Activated T-helper 2 cell treated with anti-CD3 and anti-CD28 coated beads, Interferon-gamma antibody, Interleukin-2, Interleukin-4, amounts not matched to agents 10 μg/mL and 5 μg/mL and 100 μg/mL, durations not matched to agents 14 hours and 24 hours and 36 hours (primary cell): Measurements from ENCODE around the gene ARHGAP10. TPM values are rescaled to one million over a fixed set of nuclear protein-coding genes. Genes with fewer than 3 reads are reported as not detected.

ENCODE experiments used
- DNase-seq: peaks from one replicate; pipeline ENCODE4 v3.0.0; 2021; ENCODE audit warnings: low spot score
- H3K27ac Mint-ChIP-seq: one replicate; pipeline ENCODE4 v1.8.0; 2021; ENCODE audit warnings: mixed read lengths
- H3K27me3 Mint-ChIP-seq: one replicate; pipeline ENCODE4 v1.8.0; 2021; ENCODE audit warnings: low read depth, mixed read lengths
- H3K36me3 Mint-ChIP-seq: one replicate; pipeline ENCODE4 v1.8.0; 2021; ENCODE audit warnings: low read depth, mixed read lengths
- H3K4me1 Mint-ChIP-seq: one replicate; pipeline ENCODE4 v1.8.0; 2021; ENCODE audit warnings: low read depth, mixed read lengths
- H3K4me3 Mint-ChIP-seq: one replicate; pipeline ENCODE4 v1.8.0; 2021; ENCODE audit warnings: low read depth, mild to moderate bottlenecking, moderate library complexity, mixed read lengths
- H3K9me3 Mint-ChIP-seq: one replicate; pipeline ENCODE4 v1.8.0; 2021; ENCODE audit warnings: mixed read lengths
- intact Hi-C: fragments of 100-400 bp; cut with micrococcal nuclease; formaldehyde crosslinking; loops from one replicate; pipeline ENCODE4 v1.15.1; 2023
- total RNA-seq: library from RNA; stranded (reverse); gene quantifications from 2 replicates; pipeline ENCODE4 v1.2.3, GENCODE V29; 2022

ARHGAP10 gene
- total RNA-seq, 1 donor from 2014 or later = 18.5 TPM

- Mint-ChIP-seq H3K4me1 (no peaks in the 10 kb centered on the region), H3K36me3 (no peaks in the 10 kb centered on the region), H3K4me3 (no peak overlapping the region), H3K27ac (no peak overlapping the region), H3K9me3 (no peaks in the 10 kb centered on the region), H3K27me3 (no peaks in the 10 kb centered on the region)
- no peak for DNase-seq
- intact Hi-C loops = no loop called here
These were observed 369.9 kb downstream of the ARHGAP10 start for GRCh38 chr4:148101790-148102189.

- no peaks in the 10 kb centered on the region for H3K9me3 Mint-ChIP-seq
- no peaks in the 10 kb centered on the region for H3K27me3 Mint-ChIP-seq
- H3K4me3 Mint-ChIP-seq = no peak overlapping the region
- intact Hi-C loops = no loop called here
- DNase-seq = no peak
- no peaks in the 10 kb centered on the region for H3K4me1 Mint-ChIP-seq
- H3K36me3 Mint-ChIP-seq = no peaks in the 10 kb centered on the region
- H3K27ac Mint-ChIP-seq = no peak overlapping the region
These were observed 371.9 kb downstream of the ARHGAP10 start for GRCh38 chr4:148103597-148104355.

GRCh38 chr4:148108766-148109165, 376.9 kb downstream of the ARHGAP10 start:
- Mint-ChIP-seq H3K27ac (no peak overlapping the region), H3K9me3 (no peaks in the 10 kb centered on the region), H3K27me3 (no peaks in the 10 kb centered on the region), H3K4me3 (no peak overlapping the region), H3K4me1 (peaks cover 5% of the 10 kb centered on the region), H3K36me3 (no peaks in the 10 kb centered on the region)
- intact Hi-C loops = no loop called here
- DNase-seq = no peak

- intact Hi-C loops = no loop called here
- Mint-ChIP-seq H3K36me3 (no peaks in the 10 kb centered on the region), H3K4me3 (no peak overlapping the region), H3K27ac (no peak overlapping the region), H3K9me3 (no peaks in the 10 kb centered on the region), H3K27me3 (no peaks in the 10 kb centered on the region), H3K4me1 (peaks cover 5% of the 10 kb centered on the region)
- no peak for DNase-seq
These were observed 377.3 kb downstream of the ARHGAP10 start for GRCh38 chr4:148109216-148109615.

- no peaks in the 10 kb centered on the region for H3K27me3 Mint-ChIP-seq
- peaks cover 5% of the 10 kb centered on the region for H3K4me1 Mint-ChIP-seq
- no peak for DNase-seq
- H3K9me3 Mint-ChIP-seq = no peaks in the 10 kb centered on the region
- intact Hi-C loops = no loop called here
- no peak overlapping the region for H3K27ac Mint-ChIP-seq
- no peaks in the 10 kb centered on the region for H3K36me3 Mint-ChIP-seq
- no peak overlapping the region for H3K4me3 Mint-ChIP-seq
These were observed 378.3 kb downstream of the ARHGAP10 start for GRCh38 chr4:148110169-148110568.

GRCh38 chr4:148112231-148112982, 380.5 kb downstream of the ARHGAP10 start:
- intact Hi-C loops = no loop called here
- Mint-ChIP-seq H3K4me1 (peaks cover 5% of the 10 kb centered on the region), H3K9me3 (no peaks in the 10 kb centered on the region), H3K27ac (no peak overlapping the region), H3K36me3 (no peaks in the 10 kb centered on the region), H3K4me3 (no peak overlapping the region), H3K27me3 (no peaks in the 10 kb centered on the region)
- no peak for DNase-seq

GRCh38 chr4:148114436-148114835, 382.5 kb downstream of the ARHGAP10 start:
- Mint-ChIP-seq H3K4me1 (peaks cover 5% of the 10 kb centered on the region), H3K27me3 (no peaks in the 10 kb centered on the region), H3K4me3 (no peak overlapping the region), H3K9me3 (no peaks in the 10 kb centered on the region), H3K27ac (no peak overlapping the region), H3K36me3 (no peaks in the 10 kb centered on the region)
- intact Hi-C loops = no loop called here
- no peak for DNase-seq

GRCh38 chr4:148116264-148116663, 384.4 kb downstream of the ARHGAP10 start:
- intact Hi-C loops = no loop called here
- H3K36me3 Mint-ChIP-seq = no peaks in the 10 kb centered on the region
- H3K4me1 Mint-ChIP-seq = peaks cover 5% of the 10 kb centered on the region
- H3K4me3 Mint-ChIP-seq = no peak overlapping the region
- H3K9me3 Mint-ChIP-seq = no peaks in the 10 kb centered on the region
- H3K27ac Mint-ChIP-seq = no peak overlapping the region
- no peak for DNase-seq
- no peaks in the 10 kb centered on the region for H3K27me3 Mint-ChIP-seq

GRCh38 chr4:148116969-148117368, 385.1 kb downstream of the ARHGAP10 start:
- H3K9me3 Mint-ChIP-seq = no peaks in the 10 kb centered on the region
- H3K4me1 Mint-ChIP-seq = peaks cover 5% of the 10 kb centered on the region
- no peak overlapping the region for H3K4me3 Mint-ChIP-seq
- H3K27me3 Mint-ChIP-seq = no peaks in the 10 kb centered on the region
- no peak for DNase-seq
- intact Hi-C loops = no loop called here
- no peak overlapping the region for H3K27ac Mint-ChIP-seq
- no peaks in the 10 kb centered on the region for H3K36me3 Mint-ChIP-seq

- H3K36me3 Mint-ChIP-seq = no peaks in the 10 kb centered on the region
- intact Hi-C loops = no loop called here
- no peak overlapping the region for H3K27ac Mint-ChIP-seq
These were observed 386.3 kb downstream of the ARHGAP10 start for GRCh38 chr4:148118179-148118578.

GRCh38 chr4:148118633-148119032, 386.7 kb downstream of the ARHGAP10 start:
- no peak overlapping the region for H3K4me3 Mint-ChIP-seq
- no peak for DNase-seq
- H3K4me1 Mint-ChIP-seq = no peaks in the 10 kb centered on the region
- H3K9me3 Mint-ChIP-seq = peaks cover 15% of the 10 kb centered on the region
- H3K36me3 Mint-ChIP-seq = no peaks in the 10 kb centered on the region
- intact Hi-C loops = no loop called here
- H3K27ac Mint-ChIP-seq = no peak overlapping the region
- no peaks in the 10 kb centered on the region for H3K27me3 Mint-ChIP-seq

More at GRCh38 chr4:148118179-148118578, 386.3 kb downstream of the ARHGAP10 start:
- Mint-ChIP-seq H3K9me3 (peaks cover 10% of the 10 kb centered on the region), H3K4me1 (no peaks in the 10 kb centered on the region), H3K4me3 (no peak overlapping the region), H3K27me3 (no peaks in the 10 kb centered on the region)
- no peak for DNase-seq

- Mint-ChIP-seq H3K9me3 (peaks cover 22% of the 10 kb centered on the region), H3K27ac (no peak overlapping the region), H3K27me3 (no peaks in the 10 kb centered on the region), H3K4me3 (no peak overlapping the region), H3K36me3 (no peaks in the 10 kb centered on the region), H3K4me1 (no peaks in the 10 kb centered on the region)
- no peak for DNase-seq
- intact Hi-C loops = no loop called here
These were observed 388.3 kb downstream of the ARHGAP10 start for GRCh38 chr4:148120216-148120615.
